ENCODE results near the gene RASSF5.

Gene RASSF5

GRCh38 chr1:206514813-206515387 is 7.6 kb downstream of the RASSF5 start:
- DNase-seq (ENCODE audit: low read depth in 3 of 3), result no peak

GRCh38 chr1:206516728-206516990 is 9.3 kb downstream of the RASSF5 start:
- no peak for DNase-seq (ENCODE audit: low read depth in 3 of 3)

GRCh38 chr1:206517784-206518183 is 10.5 kb downstream of the RASSF5 start:
- no peak for DNase-seq (ENCODE audit: low read depth in 3 of 3)

- DNase-seq (ENCODE audit: low read depth in 3 of 3), result no peak
These were observed 10.9 kb downstream of the RASSF5 start for GRCh38 chr1:206518206-206518605.

- DNase-seq (ENCODE audit: low read depth in 3 of 3), result no peak
These were observed 11.4 kb downstream of the RASSF5 start for GRCh38 chr1:206518743-206519142.

- DNase-seq (ENCODE audit: low read depth in 3 of 3), result no peak
These were observed 13.8 kb downstream of the RASSF5 start for GRCh38 chr1:206521127-206521526.

GRCh38 chr1:206521694-206522402 is 14.5 kb downstream of the RASSF5 start:
- DNase-seq (ENCODE audit: low read depth in 3 of 3), result no peak

GRCh38 chr1:206524739-206525364 is 17.5 kb downstream of the RASSF5 start:
- DNase-seq (ENCODE audit: low read depth in 3 of 3), result no peak

GRCh38 chr1:206526064-206526911 is 19.0 kb downstream of the RASSF5 start:
- no peak for DNase-seq (ENCODE audit: low read depth in 3 of 3)

- DNase-seq (ENCODE audit: low read depth in 3 of 3), result no peak
These were observed 22.1 kb downstream of the RASSF5 start for GRCh38 chr1:206529425-206529824.

- DNase-seq (ENCODE audit: low read depth in 3 of 3), result no peak
These were observed 25.0 kb downstream of the RASSF5 start for GRCh38 chr1:206532368-206532767.

GRCh38 chr1:206534552-206534951 is 27.2 kb downstream of the RASSF5 start:
- no peak for DNase-seq (ENCODE audit: low read depth in 3 of 3)

GRCh38 chr1:206535853-206536188 is 28.5 kb downstream of the RASSF5 start:
- no peak for DNase-seq (ENCODE audit: low read depth in 3 of 3)

GRCh38 chr1:206537141-206537540 is 29.8 kb downstream of the RASSF5 start:
- no peak for DNase-seq (ENCODE audit: low read depth in 3 of 3)

GRCh38 chr1:206538086-206538770 is 30.9 kb downstream of the RASSF5 start:
- no peak for DNase-seq (ENCODE audit: low read depth in 3 of 3)

- DNase-seq (ENCODE audit: low read depth in 3 of 3), result no peak
These were observed 31.7 kb downstream of the RASSF5 start for GRCh38 chr1:206538901-206539640.

GRCh38 chr1:206540044-206540780 is 32.9 kb downstream of the RASSF5 start:
- no peak for DNase-seq (ENCODE audit: low read depth in 3 of 3)

- DNase-seq (ENCODE audit: low read depth in 3 of 3), result no peak
These were observed 34.0 kb downstream of the RASSF5 start for GRCh38 chr1:206541236-206541833.

- peak; percentile 65 to 80 (median 76) for DNase-seq (ENCODE audit: low read depth in 3 of 3)
These were observed 37.4 kb downstream of the RASSF5 start for GRCh38 chr1:206544562-206545257.

- no peak for DNase-seq (ENCODE audit: low read depth in 3 of 3)
These were observed 38.0 kb downstream of the RASSF5 start for GRCh38 chr1:206545351-206545750.
